ENCODE data around the gene CCDC9. TPM values are rescaled to one million over a fixed set of nuclear protein-coding genes. Genes with fewer than 3 reads are reported as not detected.

CCDC9 gene
- total RNA-seq, 1 experiment from 2014 or later, result 38.2 TPM

- Mint-ChIP-seq H3K4me1 (ENCODE audit: low read depth, unreplicated experiment) (peaks cover 20% of the 10 kb centered on the region), H3K27ac (ENCODE audit: unreplicated experiment) (no peak overlapping the region), H3K36me3 (ENCODE audit: insufficient read depth, unreplicated experiment) (peaks cover 19% of the 10 kb centered on the region), H3K9me3 (ENCODE audit: low read depth, unreplicated experiment) (no peaks in the 10 kb centered on the region), H3K27me3 (ENCODE audit: unreplicated experiment) (peaks cover 13% of the 10 kb centered on the region), H3K4me3 (ENCODE audit: low read depth, unreplicated experiment) (no peak overlapping the region)
- BruUV-seq (replicated peaks), result no TSS peak
- CTCF ChIA-PET, result interaction anchor here (0.8 to 1.1 kb wide), 2 partner anchors 25 to 82 kb away, joined by 3 read pairs; no protein-coding TSS in a partner anchor
- intact Hi-C loops (cut with micrococcal nuclease; ENCODE audit: unreplicated experiment), result no loop called here
- DNase-seq, result no peak
- no peak for TF ChIP-seq CTCF (IDR thresholded peaks at IDR 0.05; ENCODE audit: unreplicated experiment)
These were observed 52.7 kb downstream of the CCDC9 start for GRCh38 chr19:47309038-47309437.

DNA sequence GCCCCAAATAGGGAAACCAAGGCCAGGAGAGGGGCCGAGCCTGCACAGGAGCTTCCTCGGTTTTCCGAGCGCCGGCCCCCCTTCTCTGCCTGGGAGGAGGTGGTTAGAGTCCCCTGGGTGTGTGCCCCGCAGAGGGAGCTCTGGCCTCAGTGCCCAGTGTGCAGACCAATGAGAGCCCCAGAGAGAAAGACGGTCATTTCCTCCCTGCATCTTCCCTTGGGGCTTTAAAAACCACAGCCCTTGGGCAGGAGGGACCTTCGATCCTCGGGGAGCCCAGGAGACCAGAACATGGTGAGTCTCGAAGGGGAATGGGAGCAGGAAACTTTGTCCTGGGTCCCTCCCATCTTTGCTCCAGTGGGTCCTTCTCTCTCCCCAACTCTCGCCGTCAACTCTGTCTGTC is 53.3 kb downstream of the CCDC9 start, which contains the start of gene C5AR1:
Gene C5AR1 (plus strand): TSS at position 254 of the 400 bp plus-strand sequence. CDS start 35 bp downstream, at position 289.
- no TSS peak for BruUV-seq (replicated peaks)
- H3K4me1 Mint-ChIP-seq (ENCODE audit: low read depth, unreplicated experiment), result peaks cover 23% of the 10 kb centered on the region
- peaks cover 13% of the 10 kb centered on the region for H3K27me3 Mint-ChIP-seq (ENCODE audit: unreplicated experiment)
- peaks cover 19% of the 10 kb centered on the region for H3K36me3 Mint-ChIP-seq (ENCODE audit: insufficient read depth, unreplicated experiment)
- CTCF ChIA-PET, result interaction anchor here (0.6 to 1.1 kb wide), 2 partner anchors 82 to 107 kb away, joined by 3 to 4 read pairs; no protein-coding TSS in a partner anchor
- no peak within 1 kb of the TSS for H3K4me3 Mint-ChIP-seq (ENCODE audit: low read depth, unreplicated experiment)
- intact Hi-C loops (cut with micrococcal nuclease; ENCODE audit: unreplicated experiment), result no loop called here
- no peak for TF ChIP-seq CTCF (IDR thresholded peaks at IDR 0.05; ENCODE audit: unreplicated experiment)
- no peak for DNase-seq
- no peaks in the 10 kb centered on the region for H3K9me3 Mint-ChIP-seq (ENCODE audit: low read depth, unreplicated experiment)
- H3K27ac Mint-ChIP-seq (ENCODE audit: unreplicated experiment), result no peak within 1 kb of the TSS

DNA sequence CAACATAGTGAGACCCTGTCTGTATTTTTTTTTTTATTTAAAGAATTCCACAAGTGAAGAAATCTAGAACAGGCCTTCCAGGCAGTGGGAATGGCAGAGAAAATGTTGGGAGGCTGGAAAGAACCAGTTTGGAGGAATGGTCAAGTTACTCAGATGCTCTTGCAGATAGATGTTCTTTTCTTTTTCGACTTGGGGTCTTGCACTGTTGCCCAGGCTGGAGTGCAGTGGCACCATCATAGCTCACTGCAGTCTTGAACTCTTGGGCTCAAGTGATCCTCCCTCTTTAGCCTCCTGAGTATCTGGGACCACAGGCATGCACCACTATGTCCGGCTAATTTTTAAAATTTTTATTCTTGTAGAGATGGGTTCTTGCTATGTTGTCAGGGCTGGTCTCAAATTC is 54.0 kb downstream of the CCDC9 start:
- no peak for DNase-seq
- no peak for TF ChIP-seq CTCF (IDR thresholded peaks at IDR 0.05; ENCODE audit: unreplicated experiment)
- H3K4me3 Mint-ChIP-seq (ENCODE audit: low read depth, unreplicated experiment), result no peak overlapping the region
- no peak overlapping the region for H3K27ac Mint-ChIP-seq (ENCODE audit: unreplicated experiment)
- peaks cover 26% of the 10 kb centered on the region for H3K4me1 Mint-ChIP-seq (ENCODE audit: low read depth, unreplicated experiment)
- H3K36me3 Mint-ChIP-seq (ENCODE audit: insufficient read depth, unreplicated experiment), result peaks cover 20% of the 10 kb centered on the region
- peaks cover 13% of the 10 kb centered on the region for H3K27me3 Mint-ChIP-seq (ENCODE audit: unreplicated experiment)
- CTCF ChIA-PET, result no interaction called here
- BruUV-seq (replicated peaks), result no TSS peak
- H3K9me3 Mint-ChIP-seq (ENCODE audit: low read depth, unreplicated experiment), result no peaks in the 10 kb centered on the region
- intact Hi-C loops (cut with micrococcal nuclease; ENCODE audit: unreplicated experiment), result no loop called here

DNA sequence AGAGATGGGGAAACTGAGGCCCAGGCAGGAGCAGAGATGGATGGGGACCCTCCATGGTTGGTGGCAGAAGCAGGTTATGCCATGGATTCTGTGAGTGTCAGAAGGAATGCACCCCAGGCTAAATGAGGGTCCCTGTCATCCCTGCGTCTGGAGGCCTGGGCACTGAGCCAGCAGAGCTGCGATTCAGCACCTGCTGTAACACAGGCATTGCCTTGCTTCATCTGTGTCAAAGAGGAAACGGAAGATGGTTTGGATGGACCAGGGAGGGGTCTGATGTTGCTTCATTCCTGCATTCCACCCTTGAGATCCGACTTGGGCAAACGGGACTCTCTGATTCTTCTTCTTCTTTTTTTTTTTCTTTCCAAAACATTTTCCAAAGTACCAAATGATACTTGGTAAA is 54.5 kb downstream of the CCDC9 start:
- BruUV-seq (replicated peaks), result no TSS peak
- Mint-ChIP-seq H3K27ac (ENCODE audit: unreplicated experiment) (no peak overlapping the region), H3K4me1 (ENCODE audit: low read depth, unreplicated experiment) (peaks cover 27% of the 10 kb centered on the region), H3K9me3 (ENCODE audit: low read depth, unreplicated experiment) (no peaks in the 10 kb centered on the region), H3K36me3 (ENCODE audit: insufficient read depth, unreplicated experiment) (peaks cover 22% of the 10 kb centered on the region), H3K27me3 (ENCODE audit: unreplicated experiment) (peaks cover 13% of the 10 kb centered on the region), H3K4me3 (ENCODE audit: low read depth, unreplicated experiment) (no peak overlapping the region)
- no peak for TF ChIP-seq CTCF (IDR thresholded peaks at IDR 0.05; ENCODE audit: unreplicated experiment)
- intact Hi-C loops (cut with micrococcal nuclease; ENCODE audit: unreplicated experiment), result no loop called here
- CTCF ChIA-PET, result no interaction called here
- DNase-seq, result no peak
